Coronary artery (tissue), 2 donors: ENCODE measurements around the gene MAST4.

Experiments
- DNase-seq: peaks from one replicate; pipeline ENCODE4 v3.0.0-alpha.2; 2017; ENCODE audit warnings: low spot score
- H3K27ac ChIP-seq, 2 donors: fragments of 200-600 bp; sonication (generic); one replicate each; pipeline ENCODE4 v1.5.1; 2016 to 2019
- H3K4me3 ChIP-seq: fragments of 200-600 bp; sonication (generic); 2 replicates; pipeline ENCODE4 v1.5.1; 2016; ENCODE audit warnings: mild to moderate bottlenecking, moderate library complexity
- CTCF ChIP-seq: fragments of 200-600 bp; sonication (generic); IDR thresholded peaks from one replicate; pipeline ENCODE4 v1.5.1; 2019; ENCODE audit warnings: antibody characterized with exemption

MAST4 gene

GRCh38 chr5:66669086-66669861 is 73.1 kb downstream of the MAST4 start:
- TF ChIP-seq CTCF, result no peak
- no peak for DNase-seq
- Histone ChIP-seq H3K4me3 (no peak overlapping the region), H3K27ac (no peak overlapping the region)

GRCh38 chr5:66669862-66670195 is 73.6 kb downstream of the MAST4 start:
- DNase-seq, result no peak
- TF ChIP-seq CTCF, result no peak
- no peak overlapping the region for H3K4me3 ChIP-seq
- H3K27ac ChIP-seq, result no peak overlapping the region

GRCh38 chr5:66671305-66671704 is 75.1 kb downstream of the MAST4 start:
- Histone ChIP-seq H3K27ac (no peak overlapping the region), H3K4me3 (no peak overlapping the region)
- TF ChIP-seq CTCF, result no peak

GRCh38 chr5:66674802-66675201 is 78.6 kb downstream of the MAST4 start:
- no peak overlapping the region for H3K27ac ChIP-seq
- TF ChIP-seq CTCF, result no peak
- no peak for DNase-seq
- no peak overlapping the region for H3K4me3 ChIP-seq

More at GRCh38 chr5:66671305-66671704, 75.1 kb downstream of the MAST4 start:
- DNase-seq, result no peak

GRCh38 chr5:66675406-66675805 is 79.2 kb downstream of the MAST4 start:
- DNase-seq, result no peak
- TF ChIP-seq CTCF, result no peak
- H3K27ac ChIP-seq, result no peak overlapping the region
- H3K4me3 ChIP-seq, result no peak overlapping the region

- Histone ChIP-seq H3K4me3 (no peak overlapping the region), H3K27ac (no peak overlapping the region)
- TF ChIP-seq CTCF, result no peak
- DNase-seq, result no peak
Observed at GRCh38 chr5:66680221-66680620, 84.0 kb downstream of the MAST4 start.

GRCh38 chr5:66680804-66681203 is 84.6 kb downstream of the MAST4 start:
- DNase-seq, result no peak
- no peak overlapping the region for H3K27ac ChIP-seq
- no peak overlapping the region for H3K4me3 ChIP-seq
- TF ChIP-seq CTCF, result no peak
